HUES64 (cell line): ENCODE results near the gene SLC17A3.

Experiments
- H3K27ac ChIP-seq: 2 replicates; pipeline ENCODE4 v1.7.0; 2013; ENCODE audit warnings: low read depth, low read length, inconsistent platforms
- H3K27me3 ChIP-seq: 2 replicates; pipeline ENCODE4 v1.6.1; 2013; ENCODE audit warnings: mild to moderate bottlenecking, low read length; ENCODE audit not compliant: insufficient read depth
- H3K36me3 ChIP-seq: 2 replicates; pipeline ENCODE4 v1.6.1; 2013; ENCODE audit warnings: mild to moderate bottlenecking, low read length; ENCODE audit not compliant: insufficient read depth
- H3K4me1 ChIP-seq: 2 replicates; pipeline ENCODE4 v1.6.1; 2013; ENCODE audit warnings: mild to moderate bottlenecking, low read length, moderate library complexity; ENCODE audit not compliant: insufficient read depth
- H3K4me3 ChIP-seq: 2 replicates; pipeline ENCODE4 v1.5.1; 2013; ENCODE audit warnings: mild to moderate bottlenecking, low read length, moderate library complexity
- H3K9ac ChIP-seq: 2 replicates; pipeline ENCODE4 v1.6.1; 2013; ENCODE audit warnings: mild to moderate bottlenecking, low read depth, low read length
- H3K9me3 ChIP-seq: 2 replicates; pipeline ENCODE4 v1.6.1; 2013; ENCODE audit warnings: low read depth, low read length; ENCODE audit not compliant: insufficient read depth
- WGBS: fragments of 150-250, 120-280 bp; methylation state at CpG from one replicate; pipeline ENCODE4 v1.1.7; 2013; ENCODE audit warnings: missing lambda C conversion rate; 5-methylcytosine and 5-hydroxymethylcytosine counted together

Gene SLC17A3

DNA sequence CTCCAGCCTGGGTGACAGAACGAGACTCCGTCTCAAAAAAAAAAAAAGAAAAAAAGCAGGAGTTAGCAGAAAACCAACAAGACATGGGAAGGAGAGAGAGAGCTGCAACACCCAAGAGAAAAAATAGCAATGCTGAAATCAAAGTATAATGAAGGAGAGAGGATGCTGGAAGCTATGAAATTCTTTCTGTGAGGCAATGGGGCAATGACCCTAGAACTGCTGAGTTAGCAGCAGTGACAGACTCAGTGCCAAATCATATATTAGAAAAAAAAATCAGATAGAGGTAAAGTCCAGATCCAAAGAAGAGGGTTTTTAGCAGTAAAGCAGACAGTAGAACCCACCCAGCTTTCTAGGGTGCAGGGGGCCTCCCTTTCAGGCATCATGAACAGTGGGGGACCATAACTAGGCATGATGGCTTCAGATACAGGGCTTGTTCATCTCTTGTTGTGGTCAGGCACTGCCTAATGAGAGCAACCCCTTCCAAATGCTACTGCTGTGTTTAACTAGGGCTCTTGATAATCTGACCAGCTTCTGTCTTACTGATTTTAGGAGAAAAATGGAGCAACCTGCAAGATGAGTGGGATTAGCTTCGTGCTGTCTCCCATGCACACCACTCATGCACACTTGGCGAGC lies 29.5 kb upstream of the SLC17A3 start:
- H3K9me3 ChIP-seq = no peaks in the 10 kb centered on the region
- H3K27me3 ChIP-seq = no peaks in the 10 kb centered on the region
- 94% methylated on average over 4 of the region's 4 CpGs for WGBS
- H3K4me3 ChIP-seq = no peak overlapping the region
- H3K4me1 ChIP-seq = peaks cover 18% of the 10 kb centered on the region
- H3K9ac ChIP-seq = no peak overlapping the region
- H3K36me3 ChIP-seq = no peaks in the 10 kb centered on the region
- H3K27ac ChIP-seq = no peak overlapping the region

DNA sequence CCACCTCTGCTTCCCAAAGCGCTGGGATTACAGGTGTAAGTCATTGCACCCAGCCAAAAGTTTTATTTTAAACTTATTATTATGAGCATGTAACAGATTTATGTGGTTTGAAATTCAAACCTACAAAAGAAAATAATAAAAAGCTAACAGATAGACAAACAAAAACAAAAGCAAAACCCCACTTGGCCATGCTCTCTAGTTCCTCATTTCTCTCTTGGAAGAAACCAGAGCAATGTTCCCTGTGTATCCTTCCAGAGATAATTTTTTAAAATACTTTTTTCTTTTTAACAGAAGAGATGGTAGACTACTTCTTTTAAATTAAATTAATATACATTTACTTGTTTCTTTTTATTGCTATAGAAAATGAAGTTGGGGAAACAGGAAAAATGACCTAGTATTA lies 28.0 kb upstream of the SLC17A3 start:
- H3K4me3 ChIP-seq = no peak overlapping the region
- WGBS = 100% methylated on average over 1 of the region's 1 CpG
- H3K36me3 ChIP-seq = no peaks in the 10 kb centered on the region
- H3K27ac ChIP-seq = no peak overlapping the region
- no peaks in the 10 kb centered on the region for H3K27me3 ChIP-seq
- H3K9me3 ChIP-seq = no peaks in the 10 kb centered on the region
- no peak overlapping the region for H3K9ac ChIP-seq
- H3K4me1 ChIP-seq = peaks cover 24% of the 10 kb centered on the region

DNA sequence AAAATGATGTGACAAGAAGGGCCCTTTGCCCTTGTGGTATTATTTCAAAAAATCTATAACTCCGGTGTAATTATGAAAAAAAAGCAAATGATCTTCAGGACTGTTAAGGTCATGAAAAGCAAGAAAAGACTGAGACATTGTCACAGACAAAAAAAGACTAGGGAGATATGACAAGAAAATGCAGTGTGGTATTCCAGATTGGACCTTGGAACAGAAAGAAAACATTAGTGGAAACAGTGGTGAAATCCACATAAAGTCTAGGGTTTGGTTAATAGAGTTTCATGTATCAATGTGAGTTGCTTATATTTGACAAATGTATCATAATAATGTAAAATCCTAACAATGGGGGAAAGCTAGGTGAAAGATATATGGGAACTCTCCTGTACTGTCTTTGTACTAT lies 26.8 kb upstream of the SLC17A3 start:
- Histone ChIP-seq H3K9ac (no peak overlapping the region), H3K27me3 (no peaks in the 10 kb centered on the region), H3K27ac (no peak overlapping the region), H3K9me3 (no peaks in the 10 kb centered on the region), H3K4me1 (peaks cover 24% of the 10 kb centered on the region), H3K36me3 (no peaks in the 10 kb centered on the region), H3K4me3 (no peak overlapping the region)
- WGBS = 94% methylated on average over 1 of the region's 1 CpG

DNA sequence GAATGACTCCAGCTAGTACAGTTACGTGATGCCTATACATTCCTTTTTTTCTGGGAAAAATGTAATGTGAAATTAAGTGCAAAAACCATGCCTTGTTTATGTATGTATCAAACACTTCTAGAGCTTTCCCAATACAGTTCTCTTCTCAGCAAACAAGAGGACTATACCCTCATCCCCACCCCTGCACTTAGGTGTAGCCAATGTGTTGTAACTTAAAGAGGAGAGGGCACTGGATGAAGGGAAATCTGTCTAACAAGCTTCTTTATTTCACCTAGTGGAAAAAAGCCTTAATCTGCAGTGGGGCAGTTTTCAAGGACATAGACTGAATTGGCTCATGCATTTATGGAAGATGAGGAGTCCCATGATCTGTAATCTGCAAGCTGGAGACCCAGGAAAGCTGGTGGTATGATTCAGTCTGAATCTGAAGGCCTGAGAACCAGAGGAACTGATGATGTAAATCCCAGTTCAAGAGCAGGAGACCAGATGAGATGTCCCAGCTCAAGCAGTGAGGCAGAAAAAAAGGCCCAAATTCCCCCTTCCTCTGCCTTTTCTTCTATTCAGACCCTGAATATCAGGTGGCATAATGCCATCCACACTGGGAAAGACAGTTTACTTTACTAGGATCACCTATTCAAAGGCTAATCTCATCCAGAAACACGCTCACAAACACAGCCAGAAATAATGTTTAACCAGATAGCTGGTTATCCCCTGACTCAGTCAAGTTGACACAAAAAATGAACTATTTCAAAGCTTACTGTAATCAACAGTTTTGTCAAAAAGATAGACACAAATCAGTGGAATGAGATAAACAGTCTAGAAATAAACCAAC lies 25.8 kb upstream of the SLC17A3 start:
- Histone ChIP-seq H3K9ac (no peak overlapping the region), H3K4me1 (peaks cover 24% of the 10 kb centered on the region), H3K27me3 (no peaks in the 10 kb centered on the region), H3K27ac (peak overlapping the region; percentile 69; the same call in 1 of the 2 replicates), H3K36me3 (no peaks in the 10 kb centered on the region), H3K9me3 (no peaks in the 10 kb centered on the region), H3K4me3 (no peak overlapping the region)
- WGBS = 78% methylated on average over 2 of the region's 2 CpGs

DNA sequence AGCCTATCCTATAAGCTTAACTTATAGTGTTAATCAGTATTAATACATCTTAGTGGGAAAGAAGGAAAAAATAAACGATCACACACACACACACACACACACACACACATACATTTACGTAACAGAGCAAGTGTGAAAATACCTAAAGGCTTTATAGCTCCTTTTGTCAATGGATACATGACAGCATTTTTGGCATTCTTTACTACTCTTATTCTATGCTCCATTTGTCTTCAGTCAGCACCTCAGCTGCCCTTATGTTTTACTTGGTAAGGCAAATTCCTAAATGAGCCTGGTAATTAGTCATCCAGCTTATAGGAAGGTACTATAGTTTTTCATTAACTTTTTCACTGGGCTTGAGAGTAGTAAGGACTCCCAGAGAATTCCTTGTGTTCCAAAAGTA lies 25.1 kb upstream of the SLC17A3 start:
- H3K27ac ChIP-seq = peak overlapping the region; percentile 69
- H3K4me1 ChIP-seq = peaks cover 24% of the 10 kb centered on the region
- H3K4me3 ChIP-seq = no peak overlapping the region
- 81% methylated on average over 1 of the region's 2 CpGs for WGBS
- no peaks in the 10 kb centered on the region for H3K27me3 ChIP-seq
- H3K9me3 ChIP-seq = no peaks in the 10 kb centered on the region
- 0 out of 2 replicates have a peak overlapping the region, but pooled peaks have one; percentile 6 for H3K9ac ChIP-seq
- no peaks in the 10 kb centered on the region for H3K36me3 ChIP-seq

DNA sequence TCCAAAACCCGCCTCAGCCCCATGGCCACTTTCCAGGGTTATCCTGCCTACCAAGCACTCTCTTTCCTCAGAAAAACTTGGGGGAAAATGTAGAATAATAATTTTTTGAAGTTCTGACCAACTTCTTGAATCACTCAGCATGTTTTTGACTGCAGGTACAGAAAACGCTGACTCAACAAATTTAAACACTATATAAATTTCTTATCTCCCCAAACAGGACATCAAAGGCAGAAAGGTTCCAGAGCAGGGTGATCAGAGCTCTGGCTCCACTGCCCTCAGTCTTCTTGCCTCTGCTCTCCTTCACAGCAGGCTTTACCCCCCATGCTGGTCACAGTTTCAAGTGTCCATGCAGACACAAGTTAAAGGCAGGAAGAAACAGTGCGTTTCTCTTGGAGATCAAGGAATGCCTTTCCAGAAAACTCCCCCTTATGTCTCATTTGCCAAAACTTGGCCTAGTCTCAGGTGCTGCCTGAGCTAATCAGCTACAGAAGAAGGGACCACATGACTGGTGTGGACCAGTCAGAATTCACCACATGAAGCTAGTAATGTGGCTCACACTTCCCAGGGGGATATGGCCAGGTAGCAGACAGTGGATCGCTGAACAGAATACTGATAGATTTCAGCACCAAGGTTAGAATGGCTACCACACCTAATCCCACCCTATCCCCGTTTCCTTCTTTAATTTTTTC lies 24.4 kb upstream of the SLC17A3 start:
- 93% methylated on average over 5 of the region's 5 CpGs for WGBS
- Histone ChIP-seq H3K4me1 (peaks cover 24% of the 10 kb centered on the region), H3K9ac (peak overlapping the region; percentile 6; the same call in 1 of the 2 replicates), H3K36me3 (no peaks in the 10 kb centered on the region), H3K4me3 (no peak overlapping the region), H3K27ac (peak overlapping the region; percentile 8), H3K9me3 (no peaks in the 10 kb centered on the region), H3K27me3 (no peaks in the 10 kb centered on the region)

DNA sequence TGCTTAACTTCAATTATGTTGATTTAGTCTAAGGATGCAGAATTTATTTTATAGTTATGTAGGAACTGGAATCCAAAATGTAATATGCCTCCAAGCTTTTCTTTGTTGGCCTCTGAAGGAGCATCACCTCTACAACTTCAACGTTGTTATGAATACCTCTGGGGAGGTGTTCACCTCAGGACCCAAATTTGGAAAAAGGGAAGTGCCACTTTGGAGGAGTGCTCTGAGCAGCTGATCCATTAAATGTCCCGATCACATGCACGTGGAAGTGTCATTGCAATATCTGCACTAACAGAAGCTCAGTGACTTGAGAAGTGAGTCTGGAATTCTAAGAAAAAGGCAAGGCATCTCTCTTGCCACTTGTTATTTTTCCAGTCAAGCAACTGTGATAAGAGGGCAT lies 22.2 kb upstream of the SLC17A3 start:
- Histone ChIP-seq H3K27me3 (no peaks in the 10 kb centered on the region), H3K9ac (no peak overlapping the region), H3K4me3 (no peak overlapping the region), H3K27ac (no peak overlapping the region), H3K36me3 (no peaks in the 10 kb centered on the region), H3K9me3 (no peaks in the 10 kb centered on the region), H3K4me1 (peaks cover 24% of the 10 kb centered on the region)
- 96% methylated on average over 3 of the region's 3 CpGs for WGBS

DNA sequence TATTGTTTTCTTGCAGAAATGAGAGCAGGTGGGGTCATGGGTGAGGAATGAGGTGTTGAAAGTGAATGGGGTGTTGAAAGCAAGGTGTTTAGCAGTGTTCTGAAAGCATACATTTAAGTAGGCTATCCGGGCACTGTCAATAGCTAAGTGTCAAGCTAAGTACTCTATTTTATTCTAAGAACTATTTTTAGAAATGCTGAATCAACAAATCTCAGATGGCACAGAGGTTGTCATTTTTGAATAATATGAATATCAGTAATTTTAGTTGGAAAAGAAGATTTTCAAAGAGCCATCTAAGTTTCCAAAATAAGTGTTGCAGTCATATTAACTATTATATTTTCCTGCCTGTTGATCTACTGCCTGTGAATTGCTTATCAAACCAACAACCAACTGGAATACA lies 21.7 kb upstream of the SLC17A3 start:
- Histone ChIP-seq H3K27ac (no peak overlapping the region), H3K27me3 (no peaks in the 10 kb centered on the region), H3K9me3 (no peaks in the 10 kb centered on the region), H3K4me1 (peaks cover 24% of the 10 kb centered on the region), H3K4me3 (no peak overlapping the region), H3K36me3 (no peaks in the 10 kb centered on the region), H3K9ac (no peak overlapping the region)
- no CpG with 5 or more reads among the region's 1 CpG for WGBS

DNA sequence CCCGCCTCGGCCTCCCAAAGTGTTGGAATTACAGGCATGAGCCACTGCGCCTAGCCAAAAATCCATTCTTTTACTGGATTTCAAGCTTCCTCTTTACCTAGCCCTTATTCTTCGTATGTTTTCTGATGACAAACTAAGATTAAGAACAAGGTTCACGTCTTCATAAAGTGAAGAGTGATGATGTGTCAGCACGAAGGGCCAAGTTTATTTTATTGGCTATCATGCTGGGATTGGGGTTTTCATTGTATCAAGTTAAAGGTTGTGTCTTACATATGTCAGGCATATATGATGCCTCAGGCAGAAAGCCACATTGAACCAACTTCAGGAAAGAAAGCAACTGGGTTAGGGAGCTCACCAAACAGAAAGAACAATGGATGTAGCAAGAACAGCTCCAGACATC lies 19.7 kb upstream of the SLC17A3 start:
- Histone ChIP-seq H3K4me3 (no peak overlapping the region), H3K27me3 (no peaks in the 10 kb centered on the region), H3K9ac (no peak overlapping the region), H3K27ac (no peak overlapping the region), H3K4me1 (peaks cover 8% of the 10 kb centered on the region), H3K36me3 (no peaks in the 10 kb centered on the region), H3K9me3 (no peaks in the 10 kb centered on the region)
- 94% methylated on average over 6 of the region's 6 CpGs for WGBS

DNA sequence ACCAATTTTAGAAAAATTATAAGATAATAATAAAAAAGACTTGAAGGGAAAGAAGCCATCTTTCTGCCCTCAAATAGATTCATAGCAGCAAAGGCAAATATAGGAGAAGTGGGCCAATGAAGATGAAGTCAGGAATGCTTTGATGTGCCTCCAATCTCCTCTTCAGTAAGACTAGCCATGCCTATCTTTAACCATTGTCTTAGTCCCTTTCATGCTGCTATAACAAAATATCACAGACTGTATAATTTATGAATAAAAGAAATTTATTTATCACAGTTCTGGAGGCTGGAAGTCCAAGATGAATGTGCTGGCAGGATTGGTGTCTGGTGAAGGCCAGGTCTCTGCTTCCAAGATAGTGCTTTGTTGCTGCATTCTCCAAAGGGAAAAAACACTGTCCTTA lies 18.8 kb upstream of the SLC17A3 start:
- Histone ChIP-seq H3K36me3 (no peaks in the 10 kb centered on the region), H3K9ac (no peak overlapping the region), H3K9me3 (no peaks in the 10 kb centered on the region), H3K27me3 (no peaks in the 10 kb centered on the region), H3K4me3 (no peak overlapping the region), H3K4me1 (no peaks in the 10 kb centered on the region), H3K27ac (no peak overlapping the region)
